Pulmonary artery endothelial cell (primary cell): ENCODE data around the gene OLFML2A. TPM values are rescaled to one million over a fixed set of nuclear protein-coding genes. Genes with fewer than 3 reads are reported as not detected.

Experiments used
- DNase-seq: peaks from one replicate; pipeline ENCODE4 v3.0.0-alpha.2; 2011; ENCODE audit warnings: low read depth, low spot score
- total RNA-seq: library from RNA; depleted of rRNA; stranded (reverse); fragments of >200 nt; gene quantifications from 2 replicates; pipeline ENCODE4 v1.2.3, GENCODE V29; 2014

OLFML2A gene
- total RNA-seq, 1 donor from 2014 or later, result under 0.01 TPM

DNA sequence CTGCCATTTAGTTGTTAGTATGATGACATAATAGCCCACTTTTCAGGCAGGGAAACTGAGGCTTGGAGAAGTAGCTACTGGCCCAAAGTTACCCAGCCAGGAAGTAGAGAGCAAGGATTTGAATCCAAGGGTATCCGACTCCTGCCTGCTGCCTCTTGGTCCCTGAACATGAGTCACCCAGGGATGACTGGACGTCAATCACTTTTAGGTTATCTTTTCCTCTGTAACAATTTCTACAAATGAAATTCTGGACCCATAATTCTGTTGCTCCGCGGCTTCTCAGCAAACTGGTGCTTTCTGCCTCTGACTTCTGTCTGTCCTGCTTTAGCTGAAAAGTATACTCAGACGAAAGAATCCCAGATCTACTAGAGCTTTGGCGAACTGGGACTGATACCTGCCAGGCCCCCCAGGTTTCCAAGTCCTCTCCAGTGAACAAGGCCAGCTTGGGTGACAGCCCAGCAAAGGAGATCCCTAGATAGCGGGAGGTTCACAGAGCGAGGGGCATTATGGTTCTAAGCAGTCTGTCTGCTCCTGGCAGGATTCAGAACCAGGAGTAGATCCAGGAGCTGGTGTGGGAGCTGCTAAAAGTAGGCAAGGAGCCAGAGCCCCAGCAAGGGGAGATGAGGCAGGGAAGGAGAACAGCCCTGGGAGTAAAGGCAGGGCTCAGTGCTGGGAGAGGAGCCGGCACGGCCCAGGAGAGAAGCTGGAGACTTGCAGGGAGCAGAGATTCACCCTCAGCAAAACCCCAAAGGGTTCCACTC is 20.6 kb downstream of the OLFML2A start:
- no peak for DNase-seq

DNA sequence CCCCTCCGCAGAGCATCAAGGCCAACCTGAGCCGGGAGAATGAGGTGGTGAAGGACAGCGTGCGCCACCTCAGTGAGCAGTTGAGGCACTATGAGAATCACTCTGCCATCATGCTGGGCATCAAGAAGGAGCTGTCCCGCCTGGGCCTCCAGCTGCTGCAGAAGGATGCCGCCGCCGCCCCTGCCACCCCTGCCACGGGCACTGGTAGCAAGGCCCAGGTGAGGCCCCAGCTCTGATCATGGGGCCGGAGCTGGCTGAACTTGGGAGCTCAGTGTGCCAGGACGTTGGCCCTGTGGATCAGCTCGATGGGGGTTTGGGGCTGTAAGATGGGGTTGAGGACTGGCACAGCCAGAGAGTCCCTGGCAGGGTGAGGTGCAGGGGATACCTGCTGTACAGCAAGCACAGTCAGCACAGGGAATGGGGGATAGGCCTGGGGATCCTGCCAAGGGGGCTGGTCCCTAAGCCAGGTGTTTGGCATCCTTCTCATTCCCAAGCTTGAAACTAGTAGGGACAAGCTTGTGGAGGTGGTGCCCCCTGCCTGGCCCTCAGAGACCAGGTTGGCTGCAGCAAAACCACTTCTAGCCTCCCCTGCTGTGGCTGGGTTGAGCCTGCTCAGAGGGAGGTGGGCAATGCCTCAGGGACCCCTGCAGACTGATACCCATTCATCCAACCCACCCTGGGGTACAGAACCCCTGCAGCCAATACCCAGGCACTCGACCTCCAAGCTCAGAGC is 22.5 kb downstream of the OLFML2A start:
- no peak for DNase-seq

DNA sequence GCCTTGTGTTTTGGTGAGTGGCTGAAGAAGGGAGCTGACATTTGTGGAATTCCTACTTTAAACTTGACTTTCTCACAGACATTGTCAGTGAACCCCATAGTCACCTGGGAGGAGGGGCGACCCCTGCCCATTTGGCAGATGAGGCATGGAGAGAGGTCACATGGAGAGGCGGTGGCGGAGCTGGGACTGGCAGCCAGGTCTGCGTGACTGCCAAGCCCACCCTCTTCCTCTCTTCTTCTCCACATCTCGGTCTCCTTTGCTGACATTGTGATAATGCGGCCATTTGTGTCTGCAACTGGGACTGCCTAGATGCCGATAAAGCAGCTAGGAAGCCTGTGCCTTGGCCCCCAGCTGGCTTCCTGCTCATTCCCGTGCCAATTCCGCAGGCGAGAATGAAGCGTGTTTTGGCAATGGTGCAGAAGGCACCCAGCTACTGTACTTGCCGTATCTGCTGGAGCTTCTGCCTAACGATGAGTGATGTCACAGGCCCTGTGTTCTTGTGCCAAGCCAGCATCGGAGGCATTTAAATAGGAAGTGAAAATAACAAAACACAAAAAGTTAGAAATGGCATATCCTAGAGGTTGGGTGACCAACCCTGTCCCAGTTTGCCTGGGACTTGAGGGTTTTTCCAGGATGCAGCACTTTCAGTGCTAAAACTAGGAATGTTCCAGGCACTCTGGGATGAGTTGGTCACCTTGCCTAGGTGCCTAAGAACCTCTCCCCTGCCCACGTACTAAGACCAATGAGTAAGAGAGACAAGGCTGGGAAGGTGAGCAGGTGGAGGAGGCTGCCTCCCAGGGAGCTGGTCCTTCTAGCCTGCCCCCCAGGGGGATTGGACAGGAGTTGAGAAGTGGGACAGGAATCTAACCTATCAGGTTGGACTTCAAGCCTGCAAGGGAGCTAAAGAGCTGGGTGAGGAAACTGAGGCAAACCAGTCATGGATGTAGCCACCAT is 23.6 kb downstream of the OLFML2A start:
- DNase-seq, result peak; percentile 19

DNA sequence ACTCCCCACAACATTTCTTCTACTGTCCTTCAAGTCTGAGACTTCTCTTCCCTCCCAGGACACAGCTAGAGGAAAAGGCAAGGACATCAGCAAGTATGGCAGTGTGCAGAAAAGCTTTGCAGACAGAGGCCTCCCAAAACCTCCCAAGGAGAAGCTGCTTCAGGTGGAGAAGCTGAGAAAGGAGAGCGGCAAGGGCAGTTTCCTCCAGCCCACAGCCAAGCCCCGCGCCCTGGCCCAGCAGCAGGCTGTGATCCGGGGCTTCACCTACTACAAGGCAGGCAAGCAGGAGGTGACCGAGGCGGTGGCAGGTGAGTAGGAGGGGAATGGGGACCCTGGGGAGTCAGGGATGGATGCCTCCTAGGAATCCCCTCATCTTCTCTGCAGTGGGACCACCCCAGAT is 24.4 kb downstream of the OLFML2A start:
- DNase-seq, result no peak

DNA sequence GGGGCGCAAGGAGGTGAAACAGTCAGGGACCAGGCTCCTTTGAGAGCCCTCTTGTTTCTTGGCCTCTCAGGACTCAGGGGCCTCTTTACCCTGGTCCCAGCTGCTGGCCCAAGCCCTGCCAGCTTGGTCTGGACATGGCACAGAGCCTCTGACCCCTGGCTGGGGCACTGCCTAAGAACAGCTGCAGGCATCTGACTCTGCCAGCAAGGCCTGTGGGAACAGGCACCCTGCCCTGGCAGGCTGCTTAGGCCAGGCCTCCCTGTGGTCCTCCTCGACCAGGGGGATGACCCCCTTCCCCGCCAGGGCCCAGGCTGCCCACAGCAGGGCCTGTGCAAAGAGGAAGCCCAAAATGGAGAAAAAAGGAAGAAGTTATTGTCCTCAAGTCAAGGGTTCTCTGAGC is 25.5 kb downstream of the OLFML2A start:
- no peak for DNase-seq

DNA sequence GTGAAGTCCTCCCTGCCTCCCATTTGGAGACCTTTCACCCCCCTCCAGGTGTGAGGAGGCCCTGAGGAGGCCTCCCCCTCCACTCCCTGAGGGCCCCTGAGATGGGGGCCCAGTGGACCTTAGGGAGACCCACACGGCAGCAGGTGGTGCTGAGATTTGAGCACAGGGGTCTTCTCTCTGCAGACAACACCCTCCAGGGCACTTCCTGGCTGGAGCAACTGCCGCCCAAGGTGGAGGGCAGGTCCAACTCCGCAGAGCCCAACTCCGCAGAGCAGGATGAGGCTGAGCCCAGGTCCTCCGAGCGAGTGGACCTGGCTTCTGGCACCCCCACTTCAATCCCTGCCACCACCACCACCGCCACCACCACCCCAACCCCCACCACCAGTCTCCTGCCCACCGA is 27.0 kb downstream of the OLFML2A start:
- DNase-seq, result no peak

DNA sequence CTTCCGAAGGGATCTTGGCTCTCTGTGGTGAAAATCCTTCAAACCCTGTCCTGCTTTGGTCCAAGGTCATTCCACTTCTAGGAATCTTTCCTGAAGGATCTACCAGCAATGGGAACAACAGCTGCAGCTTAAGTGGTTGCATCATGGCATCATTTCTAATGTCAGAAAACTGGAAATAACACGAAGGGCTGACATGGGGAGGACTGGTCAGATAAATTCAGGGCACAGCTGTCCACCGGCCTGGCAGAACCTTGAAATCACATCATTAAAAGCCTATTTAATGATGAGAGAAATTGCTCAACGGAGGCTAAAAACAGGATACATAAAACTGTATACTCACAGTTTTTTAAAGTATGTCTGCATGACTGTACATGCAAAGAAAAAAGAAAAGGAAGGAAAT is 28.3 kb downstream of the OLFML2A start:
- DNase-seq, result no peak

DNA sequence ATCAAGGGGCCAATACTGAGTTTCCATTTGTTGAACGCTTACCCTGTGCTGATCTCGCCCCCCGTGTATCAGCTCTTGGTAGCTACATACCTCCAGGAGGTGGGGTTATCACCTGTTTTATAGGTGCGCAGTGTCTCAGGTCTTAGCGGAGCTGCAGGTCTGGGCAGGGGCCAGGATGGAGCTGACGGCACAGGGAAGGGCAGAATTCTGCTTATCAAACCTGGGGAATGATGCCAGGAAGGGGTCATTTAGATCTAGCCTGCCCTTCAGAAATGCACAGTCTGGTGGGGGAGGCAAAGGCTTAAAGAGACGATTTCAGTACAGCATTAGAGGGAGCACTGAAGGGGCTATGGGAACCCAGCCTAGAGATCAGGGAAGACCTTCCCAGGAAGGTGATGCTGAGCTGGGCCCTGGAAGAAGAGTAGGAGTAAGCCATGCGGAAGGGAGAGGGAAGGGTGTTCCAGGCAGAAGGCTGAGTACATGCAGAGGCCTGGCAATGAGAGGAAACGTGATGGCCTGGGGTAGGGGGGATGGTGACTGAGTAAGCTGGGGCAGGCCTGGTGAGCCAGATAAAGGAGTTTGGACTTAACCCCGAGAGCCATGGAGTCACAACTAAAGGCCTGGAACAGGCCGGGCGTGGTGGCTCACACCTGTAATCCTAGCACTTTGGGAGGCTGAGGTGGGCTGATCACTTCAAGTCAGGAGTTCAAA is 31.5 kb downstream of the OLFML2A start:
- no peak for DNase-seq

DNA sequence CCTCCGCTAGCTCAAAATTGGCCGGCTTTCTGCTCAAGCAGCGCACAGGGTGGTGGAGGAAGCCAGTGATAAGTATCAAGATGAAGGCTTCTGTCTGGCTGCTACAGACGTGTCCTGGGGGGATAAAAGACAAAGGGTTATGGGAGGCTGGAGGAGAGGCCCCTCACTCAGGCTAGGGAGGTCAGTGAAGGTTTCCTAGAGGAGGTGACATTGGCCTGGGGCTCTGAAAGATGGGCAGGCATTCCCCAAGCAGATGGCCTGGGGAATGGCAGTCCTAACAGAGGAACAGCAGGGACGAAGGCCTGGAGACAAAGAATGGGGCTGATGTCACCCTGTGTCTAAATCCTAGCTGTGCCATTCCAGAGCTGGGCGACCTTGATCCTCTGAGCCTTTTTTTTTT is 32.3 kb downstream of the OLFML2A start:
- DNase-seq, result no peak

DNA sequence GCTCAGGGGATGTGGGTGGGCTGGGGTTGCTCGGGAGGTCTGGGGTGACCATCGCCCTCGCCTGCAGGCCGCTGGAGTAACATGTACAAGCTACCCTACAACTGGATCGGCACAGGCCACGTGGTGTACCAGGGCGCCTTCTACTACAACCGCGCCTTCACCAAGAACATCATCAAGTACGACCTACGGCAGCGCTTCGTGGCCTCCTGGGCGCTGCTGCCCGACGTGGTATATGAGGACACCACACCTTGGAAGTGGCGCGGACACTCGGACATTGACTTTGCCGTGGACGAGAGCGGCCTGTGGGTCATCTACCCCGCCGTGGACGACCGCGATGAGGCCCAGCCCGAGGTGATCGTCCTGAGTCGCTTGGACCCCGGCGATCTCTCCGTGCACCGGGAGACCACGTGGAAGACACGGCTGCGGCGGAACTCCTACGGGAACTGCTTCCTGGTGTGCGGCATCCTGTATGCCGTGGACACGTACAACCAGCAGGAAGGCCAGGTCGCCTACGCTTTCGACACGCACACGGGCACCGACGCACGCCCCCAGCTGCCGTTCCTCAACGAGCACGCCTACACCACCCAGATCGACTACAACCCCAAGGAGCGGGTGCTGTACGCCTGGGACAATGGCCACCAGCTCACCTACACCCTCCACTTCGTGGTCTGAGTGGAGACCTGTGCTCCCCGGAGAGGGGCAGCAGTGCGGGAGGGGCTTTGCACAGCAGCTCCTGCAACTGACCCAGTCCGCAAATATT is 33.0 kb downstream of the OLFML2A start:
- no peak for DNase-seq

DNA sequence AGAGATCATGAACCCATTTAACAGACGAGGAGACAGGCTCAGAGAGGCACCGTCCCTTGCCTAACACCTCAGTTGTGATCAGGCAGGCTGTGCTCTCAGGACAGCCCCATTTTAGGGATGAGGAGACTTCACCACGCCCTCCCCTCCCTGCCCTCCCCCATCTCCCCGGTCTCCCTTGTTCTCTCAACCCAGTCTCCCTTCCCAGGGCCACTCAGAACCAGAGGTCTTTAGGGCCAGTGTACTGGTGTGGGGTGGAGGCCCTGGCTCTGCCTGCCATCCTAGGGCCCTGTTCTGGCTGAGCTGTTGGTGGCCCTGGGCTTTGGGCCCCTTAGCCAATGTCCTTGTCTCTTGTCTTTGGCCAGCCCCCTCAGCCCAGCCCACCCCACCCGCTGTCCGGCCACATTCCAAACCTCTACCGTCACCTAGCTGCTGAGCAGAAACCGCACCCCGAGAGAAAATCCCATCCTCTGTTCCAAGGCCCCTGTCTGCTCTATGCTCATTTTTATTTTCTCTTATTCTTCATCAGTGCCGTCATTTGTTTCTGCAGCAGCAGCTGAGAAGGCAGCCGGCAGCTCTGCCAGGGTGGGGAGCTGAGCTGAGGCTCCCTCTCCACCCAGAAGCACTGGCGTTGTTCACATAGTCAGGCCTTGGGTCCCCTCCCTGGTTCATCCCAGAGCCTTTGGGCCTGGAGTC is 33.9 kb downstream of the OLFML2A start:
- DNase-seq, result no peak

DNA sequence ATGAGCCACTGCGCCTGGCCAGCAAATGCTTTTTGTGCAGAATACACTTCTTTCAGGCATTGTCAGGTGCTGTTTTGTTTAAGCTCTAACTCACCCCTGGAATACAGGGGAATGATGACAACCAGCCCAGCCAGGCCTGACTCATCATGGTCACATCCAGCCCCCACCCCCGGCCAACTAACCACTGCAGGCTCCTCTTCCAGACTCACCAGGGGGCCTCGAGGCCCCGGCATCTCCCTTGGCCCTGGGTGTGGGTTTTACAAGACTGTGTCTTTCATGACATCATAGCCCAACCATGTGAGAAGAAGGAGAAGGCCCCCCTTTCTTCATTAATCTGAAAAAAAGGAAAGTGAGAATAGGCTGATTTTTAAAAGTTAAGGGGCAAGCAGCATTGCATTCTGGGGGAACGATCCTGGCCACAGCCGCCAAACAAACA is 35.5 kb downstream of the OLFML2A start:
- no peak for DNase-seq

DNA sequence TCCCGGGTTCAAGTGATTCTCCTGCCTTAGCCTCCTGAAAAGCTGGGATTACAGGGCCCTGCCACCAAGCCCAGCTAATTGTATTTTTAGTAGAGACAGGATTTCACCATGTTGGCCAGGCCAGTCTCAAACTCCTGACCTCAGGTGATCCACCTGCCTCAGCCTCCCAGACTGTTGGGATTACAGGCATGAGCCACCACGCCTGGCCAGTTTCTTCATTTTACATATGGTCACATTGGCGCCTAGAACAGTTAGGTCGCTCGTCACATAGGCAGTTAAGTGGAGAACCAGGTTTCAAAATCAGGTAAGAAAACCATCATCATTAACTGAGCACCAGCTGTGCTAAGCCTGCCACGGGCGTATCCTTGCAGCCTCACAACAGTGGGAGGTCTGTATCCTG is 36.1 kb downstream of the OLFML2A start:
- no peak for DNase-seq

DNA sequence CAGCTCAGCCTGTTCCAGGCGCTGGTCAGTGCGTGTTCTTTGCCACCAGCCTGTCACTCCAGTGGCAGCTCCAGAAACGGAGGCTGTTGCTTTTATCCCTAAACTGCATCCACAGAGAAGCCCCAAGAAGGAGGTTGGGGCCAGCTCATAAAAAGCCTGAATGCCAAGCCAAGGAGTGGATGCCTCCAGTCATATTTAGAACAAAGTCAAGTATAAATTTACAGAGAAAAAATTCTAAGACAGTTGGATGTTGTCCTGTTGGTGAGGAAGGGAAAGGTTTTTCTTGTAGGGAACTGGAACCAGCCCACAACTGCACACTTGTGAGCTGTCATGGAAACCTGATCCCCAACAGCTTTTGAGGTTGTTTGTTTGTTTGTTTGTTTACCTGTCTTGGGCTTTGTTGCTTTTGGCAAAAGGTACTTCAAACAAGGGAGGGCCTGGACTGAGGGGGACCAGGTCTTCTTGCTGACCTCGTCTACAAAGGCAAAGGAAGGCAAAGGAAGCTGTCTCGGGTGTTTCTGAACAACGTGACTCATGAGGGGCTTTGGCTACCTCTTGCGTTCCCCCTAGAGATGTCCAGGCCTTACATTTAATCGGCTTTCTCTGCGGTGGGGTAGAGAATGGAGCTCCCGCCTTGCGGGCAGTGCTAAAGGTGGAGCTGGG is 36.7 kb downstream of the OLFML2A start:
- DNase-seq, result no peak

DNA sequence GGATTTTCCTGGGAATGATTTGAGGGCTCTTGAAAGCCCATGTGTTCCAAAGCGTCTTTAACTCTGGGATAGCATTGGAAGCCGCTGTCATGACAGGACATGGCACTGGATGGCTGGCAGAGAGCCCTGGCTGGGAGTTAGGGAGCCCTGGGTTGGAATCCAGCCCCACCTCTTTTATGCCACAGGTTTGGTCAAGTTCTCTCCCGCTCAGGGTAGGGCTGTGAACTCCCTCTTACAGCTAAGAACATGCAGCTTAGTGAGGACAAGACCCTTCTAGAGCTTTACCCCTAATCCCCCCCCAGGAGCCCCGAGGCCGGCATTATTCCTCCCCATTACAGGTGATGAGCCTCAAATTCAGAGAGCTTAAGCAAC is 37.2 kb downstream of the OLFML2A start:
- DNase-seq, result no peak

DNA sequence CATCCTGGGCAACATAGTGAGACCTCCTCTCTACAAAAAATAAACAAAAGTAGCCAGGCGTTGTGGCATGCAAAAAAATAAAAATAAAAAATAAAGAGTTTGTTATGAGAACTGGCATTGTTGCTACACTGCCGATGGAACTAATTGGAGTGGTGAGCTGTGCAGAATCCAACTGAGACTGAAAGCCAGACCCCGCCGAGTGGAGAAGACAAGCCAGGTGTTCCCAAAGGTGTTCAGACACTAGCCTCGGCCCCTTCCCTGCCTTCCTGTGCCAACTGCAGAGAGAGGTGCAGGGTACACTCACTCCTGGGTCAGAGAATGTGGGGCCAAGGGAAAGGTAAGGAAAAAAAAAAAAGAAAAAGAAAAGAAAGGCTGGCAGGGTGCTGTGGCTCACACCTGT is 38.7 kb downstream of the OLFML2A start:
- no peak for DNase-seq

DNA sequence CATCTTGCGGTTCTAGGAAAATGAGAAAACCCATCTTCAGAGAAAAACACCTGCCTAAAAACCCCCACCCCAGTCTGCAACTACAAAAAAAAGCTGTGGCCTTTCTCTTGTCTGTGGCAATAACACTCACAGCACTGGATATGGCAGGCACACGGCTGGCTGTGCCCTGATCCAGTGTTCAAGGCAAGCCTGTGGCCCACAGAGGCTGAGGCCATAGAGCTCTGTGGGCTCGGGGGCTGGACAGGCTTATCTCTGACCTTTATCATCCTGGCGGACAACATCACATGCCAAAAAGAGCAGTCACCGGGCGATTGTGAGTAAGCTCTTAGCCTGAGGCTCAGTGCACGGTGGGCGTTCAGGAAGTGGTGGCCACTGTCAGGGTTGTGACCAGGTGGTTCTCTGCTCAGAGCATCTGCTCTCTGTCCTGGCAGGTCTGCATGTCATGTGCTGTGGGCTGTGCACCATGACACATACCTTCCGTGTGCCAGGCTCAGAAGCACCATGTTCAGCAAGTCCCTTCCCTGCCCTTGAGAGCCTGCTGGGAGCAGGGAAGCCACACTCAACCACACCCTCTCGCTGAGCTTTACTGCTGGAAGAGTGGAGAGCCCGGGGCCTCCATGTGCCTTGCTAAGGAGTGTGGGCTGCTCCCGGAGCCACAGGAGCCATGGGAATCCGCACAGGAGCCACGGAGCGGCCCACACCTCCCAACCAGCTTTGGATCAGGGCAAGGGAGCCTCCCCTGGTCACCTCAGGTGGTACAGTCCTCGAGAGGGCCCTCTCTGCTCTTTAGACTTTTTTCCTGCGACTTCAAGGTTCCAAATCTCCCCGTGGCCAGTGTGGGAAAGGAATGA is 41.7 kb downstream of the OLFML2A start:
- no peak for DNase-seq
